VCaP (cell line): ENCODE data around the gene SH3PXD2A.

Experiments
- H3K27ac ChIP-seq: fragments of 450-650 bp; 2 replicates; pipeline ENCODE4 v1.5.1; 2017
- CTCF ChIP-seq: fragments of 450-650 bp; conservative IDR thresholded peaks from 2 replicates; pipeline ENCODE4 v1.5.1; 2017; ENCODE audit warnings: mild to moderate bottlenecking, moderate library complexity

The SH3PXD2A gene

DNA sequence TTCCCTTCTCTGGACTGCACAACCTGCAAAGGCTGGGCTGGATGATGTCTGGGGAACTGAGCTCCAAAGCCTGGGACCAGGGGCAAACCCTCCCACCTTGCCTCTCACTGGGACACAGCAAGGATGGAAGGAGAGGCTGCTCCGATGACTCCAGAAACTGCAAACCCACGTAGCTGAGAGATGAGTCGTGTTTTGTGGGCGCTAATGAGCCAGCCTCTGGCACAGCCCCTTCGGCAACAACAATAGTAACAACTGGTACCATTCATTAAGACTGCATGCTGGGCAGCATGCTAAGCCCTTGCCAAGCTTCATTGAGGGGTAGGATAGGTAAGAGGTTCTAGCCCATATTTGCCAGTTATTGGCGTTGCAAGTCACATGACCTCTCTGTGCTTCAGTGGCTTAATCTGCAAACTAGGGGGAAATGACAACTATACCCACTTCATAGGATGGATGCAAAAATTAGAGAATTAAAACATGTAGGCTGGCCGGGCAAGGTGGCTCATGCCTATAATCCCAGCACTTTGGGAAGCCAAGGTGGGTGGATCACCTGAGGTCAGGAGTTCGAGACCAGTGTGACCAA lies 145.9 kb downstream of the SH3PXD2A start:
- no peak for TF ChIP-seq CTCF
- no peak overlapping the region for H3K27ac ChIP-seq

- H3K27ac ChIP-seq = no peak overlapping the region
- no peak for TF ChIP-seq CTCF
Measured at GRCh38 chr10:103708627-103709288, 146.6 kb downstream of the SH3PXD2A start.

GRCh38 chr10:103707956-103708626 lies 147.3 kb downstream of the SH3PXD2A start:
- no peak overlapping the region for H3K27ac ChIP-seq
- TF ChIP-seq CTCF = no peak

- no peak overlapping the region for H3K27ac ChIP-seq
Measured at GRCh38 chr10:103706762-103707161, 148.6 kb downstream of the SH3PXD2A start.

DNA sequence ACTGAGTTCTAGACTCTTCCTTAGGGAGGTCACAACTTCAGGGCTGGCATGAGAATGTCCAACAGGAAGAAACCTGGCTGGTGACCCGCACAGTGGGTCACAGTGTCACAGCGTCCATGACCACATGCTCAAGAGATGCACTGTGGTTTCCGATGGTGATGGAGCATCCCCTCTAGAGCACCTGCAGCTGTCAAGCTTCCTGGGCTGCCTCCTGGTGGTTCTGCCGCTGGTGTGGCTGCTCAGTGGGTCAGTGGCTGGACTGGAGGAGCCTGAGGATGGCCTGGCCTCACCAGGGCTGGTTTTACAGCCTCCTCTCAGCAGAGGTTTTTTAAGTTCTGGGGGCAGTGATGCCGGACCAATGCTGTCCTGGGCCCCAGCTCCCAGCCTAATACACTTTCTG lies 149.3 kb downstream of the SH3PXD2A start:
- no peak overlapping the region for H3K27ac ChIP-seq
- no peak for TF ChIP-seq CTCF

More at GRCh38 chr10:103706762-103707161, 148.6 kb downstream of the SH3PXD2A start:
- TF ChIP-seq CTCF = no peak

GRCh38 chr10:103703941-103704919 lies 151.1 kb downstream of the SH3PXD2A start:
- H3K27ac ChIP-seq = no peak overlapping the region
- no peak for TF ChIP-seq CTCF
